Ishikawa (cell line): Measurements from ENCODE around the gene DDR2.

ENCODE experiments used
- CEBPB ChIP-seq: IDR thresholded peaks from 2 replicates; pipeline ENCODE4 v1.6.1; 2012
- CREB1 ChIP-seq: IDR thresholded peaks from 2 replicates; pipeline ENCODE4 v1.6.1; 2012; ENCODE audit warnings: low read depth
- EGR1 ChIP-seq: IDR thresholded peaks from 2 replicates; pipeline ENCODE4 v1.6.1; 2012
- EP300 ChIP-seq: IDR thresholded peaks from 2 replicates; pipeline ENCODE4 v1.6.1; 2012; ENCODE audit warnings: borderline replicate concordance
- FOXM1 ChIP-seq: IDR thresholded peaks from 2 replicates; pipeline ENCODE4 v1.6.1; 2012; ENCODE audit warnings: low read depth, borderline replicate concordance
- NFIC ChIP-seq: IDR thresholded peaks from 2 replicates; pipeline ENCODE4 v1.6.1; 2012
- RAD21 ChIP-seq: IDR thresholded peaks from 2 replicates; pipeline ENCODE4 v1.6.1; 2012; ENCODE audit warnings: low read depth
- REST ChIP-seq: IDR thresholded peaks from 2 replicates; pipeline ENCODE4 v1.6.1; 2012; ENCODE audit warnings: low read depth, mild to moderate bottlenecking
- TAF1 ChIP-seq: IDR thresholded peaks from 2 replicates; pipeline ENCODE4 v1.6.1; 2012; ENCODE audit warnings: low read depth, mild to moderate bottlenecking
- TCF12 ChIP-seq: IDR thresholded peaks from 2 replicates; pipeline ENCODE4 v1.6.1; 2012; ENCODE audit warnings: low read depth
- TEAD4 ChIP-seq: IDR thresholded peaks from 2 replicates; pipeline ENCODE4 v1.6.1; 2012
- YY1 ChIP-seq: IDR thresholded peaks from 2 replicates; pipeline ENCODE4 v1.6.1; 2012; ENCODE audit warnings: low read depth
- ZBTB7A ChIP-seq: IDR thresholded peaks from 2 replicates; pipeline ENCODE4 v1.6.1; 2012; ENCODE audit warnings: low read depth
- TF ChIP-seq, protein P1 (sequence below): IDR thresholded peaks from 2 replicates; pipeline ENCODE4 v1.6.1; 2012
- TF ChIP-seq, protein P2 (sequence below): IDR thresholded peaks from 2 replicates; pipeline ENCODE4 v1.6.1; 2012

DDR2 gene

GRCh38 chr1:162626761-162627160 is 5.5 kb upstream of the DDR2 start:
- TF ChIP-seq TEAD4 (no peak), YY1 (no peak), EGR1 (no peak), RAD21 (no peak), CREB1 (no peak), EP300 (no peak), REST (no peak), CEBPB (no peak), ZBTB7A (no peak), NFIC (no peak), TCF12 (no peak), FOXM1 (no peak), TAF1 (no peak)
- TF ChIP-seq, protein P1, sequence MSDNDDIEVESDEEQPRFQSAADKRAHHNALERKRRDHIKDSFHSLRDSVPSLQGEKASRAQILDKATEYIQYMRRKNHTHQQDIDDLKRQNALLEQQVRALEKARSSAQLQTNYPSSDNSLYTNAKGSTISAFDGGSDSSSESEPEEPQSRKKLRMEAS = no peak
- TF ChIP-seq, protein P2, sequence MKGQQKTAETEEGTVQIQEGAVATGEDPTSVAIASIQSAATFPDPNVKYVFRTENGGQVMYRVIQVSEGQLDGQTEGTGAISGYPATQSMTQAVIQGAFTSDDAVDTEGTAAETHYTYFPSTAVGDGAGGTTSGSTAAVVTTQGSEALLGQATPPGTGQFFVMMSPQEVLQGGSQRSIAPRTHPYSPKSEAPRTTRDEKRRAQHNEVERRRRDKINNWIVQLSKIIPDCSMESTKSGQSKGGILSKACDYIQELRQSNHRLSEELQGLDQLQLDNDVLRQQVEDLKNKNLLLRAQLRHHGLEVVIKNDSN = no peak

- TF ChIP-seq EP300 = no peak
- TF ChIP-seq ZBTB7A = no peak
- peak; percentile 56 for TF ChIP-seq RAD21
- no peak for TF ChIP-seq REST
- TF ChIP-seq, protein P2 = no peak
- no peak for TF ChIP-seq EGR1
- TF ChIP-seq FOXM1 = no peak
Measured at GRCh38 chr1:162627662-162628296, 4.5 kb upstream of the DDR2 start.

DNA sequence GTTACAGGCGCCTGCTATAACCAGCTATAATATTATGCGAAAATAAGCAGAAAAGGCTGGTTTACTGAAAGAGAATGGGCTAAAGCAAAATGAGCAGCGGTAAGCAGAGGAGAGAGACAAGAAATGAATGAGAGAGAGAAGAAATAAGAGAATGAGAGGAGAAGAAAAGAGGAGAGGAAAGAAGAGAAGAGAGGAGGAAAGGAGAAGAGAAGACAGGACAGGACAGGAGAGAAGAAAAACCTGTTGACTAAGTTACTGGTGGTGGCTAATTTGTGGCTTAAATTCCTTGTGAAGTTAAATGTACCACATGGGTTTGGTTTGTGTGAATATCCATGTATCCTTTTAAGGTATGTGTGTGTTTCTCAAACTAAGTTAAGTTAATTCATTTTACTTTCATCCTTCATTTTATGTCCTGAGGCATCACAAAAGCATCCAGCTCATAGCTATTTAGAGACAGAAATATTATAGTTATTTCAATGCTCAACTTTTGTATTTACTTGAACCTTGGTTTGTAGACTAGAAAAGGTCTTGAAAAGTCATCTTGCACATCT is 3.1 kb upstream of the DDR2 start:
- TF ChIP-seq REST (no peak), TEAD4 (no peak), ZBTB7A (no peak), TCF12 (no peak), RAD21 (no peak), FOXM1 (no peak), EP300 (no peak)
- TF ChIP-seq, protein P2 = no peak

DNA sequence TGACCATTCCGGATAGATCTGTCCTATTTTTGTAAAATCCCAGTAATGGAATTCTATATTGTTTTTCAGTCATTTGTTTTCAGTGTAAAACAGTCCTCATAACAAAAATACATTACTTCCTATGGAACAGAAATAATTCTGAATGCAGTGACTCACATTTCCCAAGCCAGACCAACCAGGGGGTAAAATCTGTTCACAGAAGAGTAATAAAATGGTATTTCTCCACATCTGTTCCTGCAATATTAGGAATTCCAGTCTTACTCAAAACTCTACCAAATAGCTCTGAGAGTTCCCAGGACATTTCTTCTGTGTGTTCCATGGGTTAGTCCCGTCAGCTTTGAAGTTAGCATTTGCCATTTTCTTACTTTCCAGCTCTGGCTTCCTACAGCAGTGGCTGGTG is 2.6 kb upstream of the DDR2 start:
- no peak for TF ChIP-seq TEAD4
- TF ChIP-seq NFIC = no peak
- TF ChIP-seq EGR1 = no peak
- no peak for TF ChIP-seq FOXM1
- no peak for TF ChIP-seq ZBTB7A
- no peak for TF ChIP-seq TCF12
- TF ChIP-seq CEBPB = no peak
- no peak for TF ChIP-seq REST
- TF ChIP-seq CREB1 = no peak
- no peak for TF ChIP-seq RAD21
- no peak for TF ChIP-seq TAF1
- TF ChIP-seq, protein P1 = no peak
- TF ChIP-seq EP300 = no peak
- TF ChIP-seq YY1 = no peak
- TF ChIP-seq, protein P2 = no peak
